Measurements from ENCODE around the gene ARID4B. TPM values are rescaled to one million over a fixed set of nuclear protein-coding genes. Genes with fewer than 3 reads are reported as not detected.

Gene ARID4B
- total and polyA plus RNA-seq, 2 donors (not counting 3 experiments of a cell fraction or from before 2014, with no cell fraction given): 6.7 to 40.7 TPM

- ChIA-PET CTCF (interaction anchor here (1.4 to 1.9 kb wide), 2 partner anchors 66 to 91 kb away, joined by 3 to 7 read pairs; no protein-coding TSS in a partner anchor), POLR2A (no interaction called here)
- no peaks in the 10 kb centered on the region for H3K27me3 ChIP-seq (ENCODE audit: control insufficient read depth in 2 of 2, insufficient read depth in 2 of 2, low read length in 2 of 2)
- no peak overlapping the region for H2AFZ ChIP-seq (ENCODE audit: low read depth, low read length)
- H3K9ac ChIP-seq (replicated peaks; ENCODE audit: extremely low read depth, insufficient read depth, low read length): no peak overlapping the region
- DNase-seq (ENCODE audit: low read depth, low spot score) (no peak), FAIRE-seq (no peak)
- H3K27ac ChIP-seq (ENCODE audit: insufficient read depth, low read depth, low read length): no peak overlapping the region
- no peak for TF ChIP-seq EZH2 (IDR thresholded peaks at IDR 0.05; ENCODE audit: borderline replicate concordance, low read depth, low read length, severe bottlenecking)
- TF ChIP-seq POLR2AphosphoS5 (IDR thresholded peaks at IDR 0.05; ENCODE audit: insufficient read depth, low read depth, low read length): no peak
- TF ChIP-seq FOS (IDR thresholded peaks at IDR 0.05; ENCODE audit: borderline replicate concordance, insufficient read depth, low read length): no peak
- H3K4me2 ChIP-seq (ENCODE audit: insufficient read depth, low read length): peak overlapping the region; percentile 97
- H3K36me3 ChIP-seq (ENCODE audit: control insufficient read depth in 2 of 2, extremely low read depth in 1 of 2, insufficient read depth in 2 of 2, low read length in 2 of 2): peaks cover 0 to 2% of the 10 kb centered on the region in 2 experiments
- no peak overlapping the region for H3K4me3 ChIP-seq (replicated peaks in 1 of 3; ENCODE audit: insufficient read depth in 1 of 3, low read depth in 1 of 3, low read length in 3 of 3)
- H3K4me1 ChIP-seq (ENCODE audit: control insufficient read depth, extremely low read depth, insufficient read depth, low read length): peaks cover 14% of the 10 kb centered on the region
- no peaks in the 10 kb centered on the region for H3K9me1 ChIP-seq (replicated peaks; ENCODE audit: control insufficient read depth, extremely low read depth, insufficient read depth, low read length)
- dilution Hi-C loops (cut with MboI; ENCODE audit: extremely low pct_ligation_motif_present, low sequenced_read_pairs) (no loop called here), intact Hi-C loops (cut with micrococcal nuclease) (loop anchor here (10.0 kb wide), 1 partner anchor 681 kb away; no protein-coding TSS in a partner anchor)
- H3K79me2 ChIP-seq (ENCODE audit: control insufficient read depth, insufficient read depth, low read length): peaks cover 83% of the 10 kb centered on the region
- H3K9me3 ChIP-seq (replicated peaks; ENCODE audit: control insufficient read depth, insufficient read depth, low read length): no peaks in the 10 kb centered on the region
- peaks cover 19% of the 10 kb centered on the region for H4K20me1 ChIP-seq (replicated peaks; ENCODE audit: control insufficient read depth, extremely low read depth, insufficient read depth, low read length)
- no TSS peak for BruUV-seq (replicated peaks)
Measured at GRCh38 chr1:235324296-235324695, 3.7 kb downstream of the ARID4B start.

DNA sequence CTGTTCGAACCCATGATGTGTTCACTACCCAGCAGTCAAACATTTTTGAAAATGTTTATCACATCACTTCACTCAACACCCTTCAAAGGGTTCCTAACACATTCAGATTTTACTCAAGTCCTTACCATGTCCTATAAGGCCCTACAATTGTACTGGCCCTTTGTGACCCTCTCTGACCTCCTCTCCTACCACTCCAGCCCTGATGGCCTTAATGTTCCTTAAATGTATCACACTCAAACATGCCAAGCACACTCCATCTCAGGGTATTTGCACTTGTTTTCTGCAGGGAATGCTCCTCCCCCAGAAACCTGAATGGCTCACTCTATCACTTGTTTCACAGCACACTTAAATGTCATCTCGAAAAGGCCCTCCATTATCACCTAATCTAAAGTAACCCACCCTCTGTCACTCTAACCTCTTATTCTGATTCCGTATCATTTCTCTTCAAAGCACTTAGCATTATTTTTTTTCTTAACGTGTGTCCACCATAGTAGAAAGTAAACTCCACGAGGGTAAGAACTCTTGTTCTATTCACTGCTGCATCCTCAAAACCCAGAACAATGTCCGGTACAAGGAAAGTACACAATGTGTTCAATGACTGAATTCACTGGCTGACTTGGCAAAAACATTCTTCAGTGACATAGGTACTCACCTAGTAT, 7.3 kb downstream of the ARID4B start:
- H3K79me2 ChIP-seq (ENCODE audit: control insufficient read depth, insufficient read depth, low read length): peaks cover 94% of the 10 kb centered on the region
- dilution Hi-C loops (cut with MboI; ENCODE audit: extremely low pct_ligation_motif_present, low sequenced_read_pairs) (no loop called here), intact Hi-C loops (cut with micrococcal nuclease) (loop anchor here (10.0 kb wide), 1 partner anchor 684 kb away; no protein-coding TSS in a partner anchor)
- H3K36me3 ChIP-seq (ENCODE audit: control insufficient read depth in 2 of 2, extremely low read depth in 1 of 2, insufficient read depth in 2 of 2, low read length in 2 of 2): peaks cover 2% of the 10 kb centered on the region in 2 experiments
- no peak overlapping the region for H3K27ac ChIP-seq (ENCODE audit: insufficient read depth, low read depth, low read length)
- H3K4me2 ChIP-seq (ENCODE audit: insufficient read depth, low read length): no peak overlapping the region
- H3K9ac ChIP-seq (replicated peaks; ENCODE audit: extremely low read depth, insufficient read depth, low read length): no peak overlapping the region
- H4K20me1 ChIP-seq (replicated peaks; ENCODE audit: control insufficient read depth, extremely low read depth, insufficient read depth, low read length): peaks cover 23% of the 10 kb centered on the region
- FAIRE-seq (no peak), DNase-seq (ENCODE audit: low read depth, low spot score) (no peak)
- CTCF ChIA-PET: interaction anchor here (0.6 kb wide), 1 partner anchor 13 kb away, joined by 3 read pairs; no protein-coding TSS in a partner anchor
- H2AFZ ChIP-seq (ENCODE audit: low read depth, low read length): no peak overlapping the region
- BruUV-seq (replicated peaks): no TSS peak
- POLR2A ChIA-PET: no interaction called here
- H3K4me3 ChIP-seq (replicated peaks in 1 of 3; ENCODE audit: insufficient read depth in 1 of 3, low read depth in 1 of 3, low read length in 3 of 3): no peak overlapping the region
- no peaks in the 10 kb centered on the region for H3K9me1 ChIP-seq (replicated peaks; ENCODE audit: control insufficient read depth, extremely low read depth, insufficient read depth, low read length)
- peaks cover 7% of the 10 kb centered on the region for H3K4me1 ChIP-seq (ENCODE audit: control insufficient read depth, extremely low read depth, insufficient read depth, low read length)
- no peak for TF ChIP-seq JUN (IDR thresholded peaks at IDR 0.05; ENCODE audit: borderline replicate concordance, insufficient read depth, insufficient read length, low read depth)
- TF ChIP-seq EZH2 (IDR thresholded peaks at IDR 0.05; ENCODE audit: borderline replicate concordance, low read depth, low read length, severe bottlenecking): no peak
- TF ChIP-seq GATA2 (IDR thresholded peaks at IDR 0.05; ENCODE audit: insufficient read depth, insufficient read length, low read depth, low read length): no peak
- no peak for TF ChIP-seq MYC (IDR thresholded peaks at IDR 0.05; ENCODE audit: low read depth, low read length)
- TF ChIP-seq, protein P1, sequence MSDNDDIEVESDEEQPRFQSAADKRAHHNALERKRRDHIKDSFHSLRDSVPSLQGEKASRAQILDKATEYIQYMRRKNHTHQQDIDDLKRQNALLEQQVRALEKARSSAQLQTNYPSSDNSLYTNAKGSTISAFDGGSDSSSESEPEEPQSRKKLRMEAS (IDR thresholded peaks at IDR 0.05; ENCODE audit: insufficient read depth, insufficient read length): no peak
- no peak for TF ChIP-seq CTCF (IDR thresholded peaks at IDR 0.05; ENCODE audit: extremely low read depth in 1 of 2, insufficient read depth in 1 of 2, low read depth in 1 of 2, low read length in 2 of 2)
- TF ChIP-seq FOS (IDR thresholded peaks at IDR 0.05; ENCODE audit: borderline replicate concordance, insufficient read depth, low read length): no peak
- TF ChIP-seq POLR2A (IDR thresholded peaks at IDR 0.05; ENCODE audit: low read depth, low read length): no peak
- no peak for TF ChIP-seq POLR2AphosphoS5 (IDR thresholded peaks at IDR 0.05; ENCODE audit: insufficient read depth, low read depth, low read length)
- no peaks in the 10 kb centered on the region for H3K27me3 ChIP-seq (ENCODE audit: control insufficient read depth in 2 of 2, insufficient read depth in 2 of 2, low read length in 2 of 2)
- H3K9me3 ChIP-seq (replicated peaks; ENCODE audit: control insufficient read depth, insufficient read depth, low read length): no peaks in the 10 kb centered on the region
